Measurements from ENCODE around the gene KPNA5. TPM values are rescaled to one million over a fixed set of nuclear protein-coding genes. Genes with fewer than 3 reads are reported as not detected.
"Not testable (repeated sequence)": the region's sequence is repeated elsewhere in the genome, so short reads cannot be mapped to it uniquely, and the experiment has no call there.

KPNA5 gene
- total and polyA plus RNA-seq, 10 donors, result 3.0 to 29.6 (median 17.2) TPM

DNA sequence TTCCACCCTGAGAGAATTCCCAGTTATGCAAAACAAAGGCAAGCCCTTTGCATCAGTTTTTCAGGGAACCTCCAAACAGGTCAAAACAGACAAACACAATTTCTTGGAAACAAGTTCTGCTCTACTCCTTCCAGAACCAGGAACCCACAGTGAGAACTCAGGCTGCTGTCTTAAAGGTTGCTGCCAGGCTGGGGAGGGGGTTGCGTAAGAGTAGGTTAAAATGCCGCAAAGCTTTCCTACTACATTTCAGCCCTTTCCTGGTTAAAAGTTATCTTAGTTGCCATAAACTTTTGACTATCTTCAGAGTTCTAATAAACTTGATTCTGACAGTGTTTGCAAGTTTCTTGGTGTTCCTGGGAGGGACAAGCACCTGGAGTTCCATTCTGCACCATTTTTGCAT is 33.8 kb downstream of the KPNA5 start:
- no peaks in the 10 kb centered on the region for H3K4me1 ChIP-seq
- no peak overlapping the region for H3K4me3 ChIP-seq
- H3K9me3 ChIP-seq, result no peaks in the 10 kb centered on the region
- no peak for DNase-seq
- no peak overlapping the region for H3K27ac ChIP-seq
- TF ChIP-seq, protein P1, sequence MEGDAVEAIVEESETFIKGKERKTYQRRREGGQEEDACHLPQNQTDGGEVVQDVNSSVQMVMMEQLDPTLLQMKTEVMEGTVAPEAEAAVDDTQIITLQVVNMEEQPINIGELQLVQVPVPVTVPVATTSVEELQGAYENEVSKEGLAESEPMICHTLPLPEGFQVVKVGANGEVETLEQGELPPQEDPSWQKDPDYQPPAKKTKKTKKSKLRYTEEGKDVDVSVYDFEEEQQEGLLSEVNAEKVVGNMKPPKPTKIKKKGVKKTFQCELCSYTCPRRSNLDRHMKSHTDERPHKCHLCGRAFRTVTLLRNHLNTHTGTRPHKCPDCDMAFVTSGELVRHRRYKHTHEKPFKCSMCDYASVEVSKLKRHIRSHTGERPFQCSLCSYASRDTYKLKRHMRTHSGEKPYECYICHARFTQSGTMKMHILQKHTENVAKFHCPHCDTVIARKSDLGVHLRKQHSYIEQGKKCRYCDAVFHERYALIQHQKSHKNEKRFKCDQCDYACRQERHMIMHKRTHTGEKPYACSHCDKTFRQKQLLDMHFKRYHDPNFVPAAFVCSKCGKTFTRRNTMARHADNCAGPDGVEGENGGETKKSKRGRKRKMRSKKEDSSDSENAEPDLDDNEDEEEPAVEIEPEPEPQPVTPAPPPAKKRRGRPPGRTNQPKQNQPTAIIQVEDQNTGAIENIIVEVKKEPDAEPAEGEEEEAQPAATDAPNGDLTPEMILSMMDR (IDR thresholded peaks at IDR 0.05 in 8 of 11, conservative IDR thresholded peaks at IDR 0.05 in 3 of 11), result no peak
- TF ChIP-seq POLR2A (IDR thresholded peaks at IDR 0.05), result no peak
- no peak for TF ChIP-seq POLR2AphosphoS5 (IDR thresholded peaks at IDR 0.05)
- peaks cover 0 to 90% (median 55%) of the 10 kb centered on the region in 6 donors for H3K36me3 ChIP-seq
- intact Hi-C loops (cut with DNase I; ENCODE audit: low total_unique reads), result no loop called here
- 70 to 96% (median 85%) methylated on average over 2 of the region's 2 CpGs for WGBS, 5 donors
- no peaks in the 10 kb centered on the region for H3K27me3 ChIP-seq (replicated peaks in 1 of 7)

- no peaks in the 10 kb centered on the region for H3K9me3 ChIP-seq
- H3K4me1 ChIP-seq, result no peaks in the 10 kb centered on the region
- no peak overlapping the region for H3K27ac ChIP-seq
- intact Hi-C loops (cut with DNase I; ENCODE audit: low total_unique reads), result no loop called here
- peaks cover 0 to 100% (median 66%) of the 10 kb centered on the region in 6 donors for H3K36me3 ChIP-seq
- no peaks in the 10 kb centered on the region for H3K27me3 ChIP-seq (replicated peaks in 1 of 7)
- H3K4me3 ChIP-seq, result no peak overlapping the region
- no peak for TF ChIP-seq POLR2A (IDR thresholded peaks at IDR 0.05)
- TF ChIP-seq POLR2AphosphoS5 (IDR thresholded peaks at IDR 0.05), result no peak
- TF ChIP-seq, protein P1 (IDR thresholded peaks at IDR 0.05 in 8 of 11, conservative IDR thresholded peaks at IDR 0.05 in 3 of 11), result no peak
- no peak for DNase-seq
Observed at GRCh38 chr6:116726947-116727346, 45.9 kb downstream of the KPNA5 start.

DNA sequence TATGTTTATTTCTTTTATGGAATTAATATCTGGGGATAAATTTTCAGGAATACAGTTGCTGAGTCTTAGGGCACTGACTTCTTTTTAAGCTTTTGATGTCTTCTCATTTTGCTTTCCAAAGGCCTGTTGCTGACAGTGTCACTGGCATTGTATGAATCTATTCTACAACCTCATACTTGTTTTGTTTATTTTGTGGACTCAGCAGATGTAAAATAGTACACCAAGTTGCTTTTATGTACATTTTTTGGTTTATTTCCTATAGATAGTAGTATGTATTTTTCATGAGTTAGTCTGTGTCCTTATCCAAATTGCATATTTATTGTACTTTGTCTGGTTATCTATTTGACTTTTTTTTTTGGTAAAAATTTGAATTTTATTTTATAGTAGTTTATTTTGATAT is 49.5 kb downstream of the KPNA5 start:
- H3K9me3 ChIP-seq, result peaks cover 0 to 7% (median 0%) of the 10 kb centered on the region in 8 donors
- no peaks in the 10 kb centered on the region for H3K4me1 ChIP-seq
- peaks cover 0 to 99% (median 59%) of the 10 kb centered on the region in 6 donors for H3K36me3 ChIP-seq
- H3K27me3 ChIP-seq (replicated peaks in 1 of 7), result no peaks in the 10 kb centered on the region
- intact Hi-C loops (cut with DNase I; ENCODE audit: low total_unique reads), result no loop called here
- H3K4me3 ChIP-seq, result no peak overlapping the region
- no peak overlapping the region for H3K27ac ChIP-seq
- TF ChIP-seq POLR2A (IDR thresholded peaks at IDR 0.05) (no peak), POLR2AphosphoS5 (IDR thresholded peaks at IDR 0.05) (no peak)
- TF ChIP-seq, protein P1 (IDR thresholded peaks at IDR 0.05 in 8 of 11, conservative IDR thresholded peaks at IDR 0.05 in 3 of 11), result no peak
- no peak for DNase-seq

- TF ChIP-seq, protein P1 (IDR thresholded peaks at IDR 0.05 in 8 of 11, conservative IDR thresholded peaks at IDR 0.05 in 3 of 11), result no peak
- no peak for TF ChIP-seq POLR2A (IDR thresholded peaks at IDR 0.05)
- no peak for TF ChIP-seq POLR2AphosphoS5 (IDR thresholded peaks at IDR 0.05)
- H3K27ac ChIP-seq, result no peak overlapping the region
- peaks cover 0 to 60% (median 19%) of the 10 kb centered on the region in 6 donors for H3K36me3 ChIP-seq
- H3K4me1 ChIP-seq, result no peaks in the 10 kb centered on the region
- H3K27me3 ChIP-seq (replicated peaks in 1 of 7), result no peaks in the 10 kb centered on the region
- WGBS, 5 donors, result 96 to 98% (median 97%) methylated on average over 3 of the region's 3 CpGs
- peaks cover 4 to 48% (median 33%) of the 10 kb centered on the region in 8 donors for H3K9me3 ChIP-seq
- intact Hi-C loops (cut with DNase I; ENCODE audit: low total_unique reads), result no loop called here
- H3K4me3 ChIP-seq, result no peak overlapping the region
- no peak for DNase-seq
Observed at GRCh38 chr6:116737004-116737403, 56.0 kb downstream of the KPNA5 start.

DNA sequence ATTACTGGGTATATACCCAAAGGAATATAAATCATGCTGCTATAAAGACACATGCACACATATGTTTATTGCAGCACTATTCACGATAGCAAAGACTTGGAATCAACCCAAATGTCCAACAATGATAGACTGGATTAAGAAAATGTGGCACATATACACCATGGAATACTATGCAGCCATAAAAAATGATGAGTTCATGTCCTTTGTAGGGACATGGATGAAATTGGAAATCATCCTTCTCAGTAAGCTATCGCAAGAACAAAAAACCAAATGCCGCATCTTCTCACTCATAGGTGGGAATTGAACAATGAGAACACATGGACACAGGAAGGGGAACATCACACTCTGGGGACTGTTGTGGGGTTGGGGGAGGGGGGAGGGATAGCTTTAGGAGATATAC is 59.5 kb downstream of the KPNA5 start:
- 87 to 100% (median 94%) methylated on average over 3 of the region's 3 CpGs for WGBS, 5 donors
- H3K4me1 ChIP-seq, result not testable (repeated sequence)

More for the DNA sequence above, 59.5 kb downstream of the KPNA5 start:
- H3K27ac ChIP-seq; H3K4me3 ChIP-seq; H3K27me3 ChIP-seq (replicated peaks in 1 of 7); intact Hi-C loops (cut with DNase I; ENCODE audit: low total_unique reads); DNase-seq: not testable (repeated sequence)
- Histone ChIP-seq H3K9me3 (peaks cover 4 to 74% (median 41%) of the 10 kb centered on the region in 8 donors), H3K36me3 (peaks cover 0 to 26% (median 2%) of the 10 kb centered on the region in 6 donors)
